WTC11 (cell line): ENCODE measurements around the gene MYO5B. TPM values are rescaled to one million over a fixed set of nuclear protein-coding genes. Genes with fewer than 3 reads are reported as not detected.

Experiments
- ATAC-seq: fragments of 200-7000 bp; cut with Tn5 transposase; 2 replicates; pipeline ENCODE4 v1.10.0; 2021; ENCODE audit warnings: mild to moderate bottlenecking, moderate library complexity
- CTCF ChIA-PET: fragments of 300-600 bp; sonication (Branson Sonifier 250); formaldehyde crosslinking; loops from one replicate; lab custom pipeline; 2021; ENCODE audit warnings: antibody characterized with exemption; lab: Charles Lee
- POLR2A ChIA-PET: fragments of 350-600 bp; sonication (Branson Sonifier 250); formaldehyde crosslinking; loops from one replicate; lab custom pipeline; 2021; ENCODE audit warnings: antibody characterized with exemption; lab: Charles Lee
- DNase-seq: peaks from one replicate; pipeline ENCODE4 v3.0.0; 2021; ENCODE audit warnings: low spot score
- H3K27ac Mint-ChIP-seq: 2 replicates; pipeline ENCODE4 v1.8.0; 2021; ENCODE audit warnings: mixed read lengths
- H3K27me3 Mint-ChIP-seq: 2 replicates; pipeline ENCODE4 v1.8.0; 2021; ENCODE audit warnings: low read depth, mild to moderate bottlenecking, moderate library complexity, mixed read lengths
- H3K36me3 Mint-ChIP-seq: 2 replicates; pipeline ENCODE4 v1.8.0; 2021; ENCODE audit warnings: mixed read lengths
- H3K4me1 Mint-ChIP-seq: 2 replicates; pipeline ENCODE4 v1.8.0; 2022; ENCODE audit warnings: mixed read lengths
- H3K4me3 Mint-ChIP-seq: 2 replicates; pipeline ENCODE4 v1.8.0; 2021; ENCODE audit warnings: mild to moderate bottlenecking, moderate library complexity, mixed read lengths
- H3K9me3 Mint-ChIP-seq: 2 replicates; pipeline ENCODE4 v1.8.0; 2021; ENCODE audit warnings: mixed read lengths
- E2F4 ChIP-seq: sonication (generic); formaldehyde crosslinking; IDR thresholded peaks from 2 replicates; pipeline ENCODE4 v1.8.1; 2022; ENCODE audit warnings: low read depth, mild to moderate bottlenecking, moderate library complexity, missing genetic modification reagents, borderline replicate concordance
- ETV6 ChIP-seq: sonication (generic); formaldehyde crosslinking; IDR thresholded peaks from 2 replicates; pipeline ENCODE4 v1.8.1; 2022; ENCODE audit warnings: mild to moderate bottlenecking, missing genetic modification reagents
- GTF2I ChIP-seq: fragments of 250-450 bp; sonication (Bioruptor Pico); conservative IDR thresholded peaks from 2 replicates; pipeline ENCODE4 v1.4.0; 2021; ENCODE audit warnings: mild to moderate bottlenecking
- JUN ChIP-seq: sonication (generic); formaldehyde crosslinking; IDR thresholded peaks from 2 replicates; pipeline ENCODE4 v1.8.0; 2023; ENCODE audit warnings: mild to moderate bottlenecking, missing genetic modification reagents
- NR1H2 ChIP-seq: sonication (generic); formaldehyde crosslinking; IDR thresholded peaks from 2 replicates; pipeline ENCODE4 v1.9.0; 2021; ENCODE audit warnings: mild to moderate bottlenecking, moderate library complexity, missing genetic modification reagents
- PRDM15 ChIP-seq: sonication (generic); formaldehyde crosslinking; IDR thresholded peaks from 2 replicates; pipeline ENCODE4 v1.8.0; 2022; ENCODE audit warnings: missing genetic modification reagents
- PRRX2 ChIP-seq: fragments of 250-450 bp; sonication (Bioruptor Pico); IDR thresholded peaks from 2 replicates; pipeline ENCODE4 v1.8.0; 2021; ENCODE audit warnings: mild to moderate bottlenecking
- TCF7 ChIP-seq: sonication (generic); formaldehyde crosslinking; IDR thresholded peaks from 2 replicates; pipeline ENCODE4 v1.8.0; 2022; ENCODE audit warnings: mild to moderate bottlenecking, low read depth, missing genetic modification reagents, moderate library complexity
- USF1 ChIP-seq: sonication (generic); formaldehyde crosslinking; IDR thresholded peaks from 2 replicates; pipeline ENCODE4 v1.8.0; 2022; ENCODE audit warnings: mild to moderate bottlenecking, missing genetic modification reagents
- ZNF396 ChIP-seq: fragments of 250-450 bp; sonication (Bioruptor Pico); IDR thresholded peaks from 2 replicates; pipeline ENCODE4 v1.8.0; 2021; ENCODE audit warnings: mild to moderate bottlenecking, moderate library complexity, borderline replicate concordance
- ZNF416 ChIP-seq: fragments of 250-450 bp; sonication (Bioruptor Pico); IDR thresholded peaks from 2 replicates; pipeline ENCODE4 v1.9.0; 2021; ENCODE audit warnings: mild to moderate bottlenecking, inconsistent platforms
- total RNA-seq: library from RNA; stranded (reverse); gene quantifications from 3 replicates; pipeline ENCODE4 v1.2.3, GENCODE V29; 2021
- TF ChIP-seq, protein P1 (sequence below): sonication (generic); formaldehyde crosslinking; IDR thresholded peaks from 2 replicates; pipeline ENCODE4 v1.8.1; 2023; ENCODE audit warnings: mild to moderate bottlenecking, missing genetic modification reagents
- TF ChIP-seq, protein P2 (sequence below): fragments of 200-600 bp; IDR thresholded peaks from 2 replicates; pipeline ENCODE4 v1.8.0; 2022; ENCODE audit warnings: antibody characterized with exemption
- TF ChIP-seq, protein P3 (sequence below): fragments of 250-450 bp; sonication (Bioruptor Pico); IDR thresholded peaks from 2 replicates; pipeline ENCODE4 v2.1.2; 2022; ENCODE audit warnings: mild to moderate bottlenecking, moderate library complexity

The MYO5B gene
- total RNA-seq, 1 experiment from 2014 or later, result 8.7 TPM

GRCh38 chr18:49934457-49934856, 260.5 kb downstream of the MYO5B start (continued):
- TF ChIP-seq, protein P1, sequence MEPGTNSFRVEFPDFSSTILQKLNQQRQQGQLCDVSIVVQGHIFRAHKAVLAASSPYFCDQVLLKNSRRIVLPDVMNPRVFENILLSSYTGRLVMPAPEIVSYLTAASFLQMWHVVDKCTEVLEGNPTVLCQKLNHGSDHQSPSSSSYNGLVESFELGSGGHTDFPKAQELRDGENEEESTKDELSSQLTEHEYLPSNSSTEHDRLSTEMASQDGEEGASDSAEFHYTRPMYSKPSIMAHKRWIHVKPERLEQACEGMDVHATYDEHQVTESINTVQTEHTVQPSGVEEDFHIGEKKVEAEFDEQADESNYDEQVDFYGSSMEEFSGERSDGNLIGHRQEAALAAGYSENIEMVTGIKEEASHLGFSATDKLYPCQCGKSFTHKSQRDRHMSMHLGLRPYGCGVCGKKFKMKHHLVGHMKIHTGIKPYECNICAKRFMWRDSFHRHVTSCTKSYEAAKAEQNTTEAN (CRISPR knock-in tag), result no peak
- TF ChIP-seq PRRX2 (CRISPR knock-in tag) (no peak), GTF2I (no peak), ETV6 (no peak), NR1H2 (CRISPR knock-in tag) (no peak)

DNA sequence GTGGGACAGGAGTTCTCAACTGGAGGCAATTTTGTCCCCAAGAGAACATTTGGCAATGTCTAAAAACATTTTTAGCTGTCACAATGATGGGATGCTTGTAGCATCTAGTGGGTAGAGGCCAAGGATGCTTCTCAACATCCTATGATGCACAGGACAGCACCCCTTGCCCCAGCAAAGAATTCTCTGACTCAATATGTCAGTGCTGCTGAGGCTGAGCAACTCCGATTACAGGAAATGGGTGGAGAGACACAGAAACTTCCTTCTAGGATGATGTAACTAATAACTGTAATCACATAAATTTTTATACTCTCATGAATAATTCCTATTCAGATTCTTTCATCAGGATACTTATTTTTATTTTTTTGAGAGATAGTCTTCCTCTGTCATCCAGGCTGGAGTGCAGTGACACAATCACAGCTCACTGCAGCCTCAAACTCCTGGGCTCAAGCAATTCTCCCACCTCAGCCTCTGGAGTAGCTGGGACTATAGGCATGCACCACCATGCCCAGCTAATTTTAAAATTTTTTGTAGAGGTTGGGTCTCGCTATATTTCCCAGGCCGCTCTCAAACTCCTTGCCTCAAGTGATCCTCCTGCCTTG, 261.3 kb downstream of the MYO5B start:
- Mint-ChIP-seq H3K9me3 (no peaks in the 10 kb centered on the region), H3K27ac (no peak overlapping the region), H3K27me3 (no peaks in the 10 kb centered on the region; the same call in 1 of the 2 replicates), H3K4me1 (no peaks in the 10 kb centered on the region), H3K36me3 (no peaks in the 10 kb centered on the region), H3K4me3 (no peak overlapping the region)
- POLR2A ChIA-PET, result no interaction called here
- DNase-seq (no peak), ATAC-seq (no peak)
- CTCF ChIA-PET, result no interaction called here
- TF ChIP-seq, protein P2, sequence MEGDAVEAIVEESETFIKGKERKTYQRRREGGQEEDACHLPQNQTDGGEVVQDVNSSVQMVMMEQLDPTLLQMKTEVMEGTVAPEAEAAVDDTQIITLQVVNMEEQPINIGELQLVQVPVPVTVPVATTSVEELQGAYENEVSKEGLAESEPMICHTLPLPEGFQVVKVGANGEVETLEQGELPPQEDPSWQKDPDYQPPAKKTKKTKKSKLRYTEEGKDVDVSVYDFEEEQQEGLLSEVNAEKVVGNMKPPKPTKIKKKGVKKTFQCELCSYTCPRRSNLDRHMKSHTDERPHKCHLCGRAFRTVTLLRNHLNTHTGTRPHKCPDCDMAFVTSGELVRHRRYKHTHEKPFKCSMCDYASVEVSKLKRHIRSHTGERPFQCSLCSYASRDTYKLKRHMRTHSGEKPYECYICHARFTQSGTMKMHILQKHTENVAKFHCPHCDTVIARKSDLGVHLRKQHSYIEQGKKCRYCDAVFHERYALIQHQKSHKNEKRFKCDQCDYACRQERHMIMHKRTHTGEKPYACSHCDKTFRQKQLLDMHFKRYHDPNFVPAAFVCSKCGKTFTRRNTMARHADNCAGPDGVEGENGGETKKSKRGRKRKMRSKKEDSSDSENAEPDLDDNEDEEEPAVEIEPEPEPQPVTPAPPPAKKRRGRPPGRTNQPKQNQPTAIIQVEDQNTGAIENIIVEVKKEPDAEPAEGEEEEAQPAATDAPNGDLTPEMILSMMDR, result no peak

- no peaks in the 10 kb centered on the region for H3K36me3 Mint-ChIP-seq
- ChIA-PET POLR2A (no interaction called here), CTCF (no interaction called here)
- H3K4me3 Mint-ChIP-seq, result no peak overlapping the region
- TF ChIP-seq ZNF416 (CRISPR knock-in tag) (no peak), JUN (CRISPR knock-in tag) (no peak), E2F4 (CRISPR knock-in tag) (no peak), PRDM15 (CRISPR knock-in tag) (no peak), TCF7 (CRISPR knock-in tag) (no peak), USF1 (CRISPR knock-in tag) (no peak), ZNF396 (no peak), ETV6 (no peak)
- TF ChIP-seq, protein P3, sequence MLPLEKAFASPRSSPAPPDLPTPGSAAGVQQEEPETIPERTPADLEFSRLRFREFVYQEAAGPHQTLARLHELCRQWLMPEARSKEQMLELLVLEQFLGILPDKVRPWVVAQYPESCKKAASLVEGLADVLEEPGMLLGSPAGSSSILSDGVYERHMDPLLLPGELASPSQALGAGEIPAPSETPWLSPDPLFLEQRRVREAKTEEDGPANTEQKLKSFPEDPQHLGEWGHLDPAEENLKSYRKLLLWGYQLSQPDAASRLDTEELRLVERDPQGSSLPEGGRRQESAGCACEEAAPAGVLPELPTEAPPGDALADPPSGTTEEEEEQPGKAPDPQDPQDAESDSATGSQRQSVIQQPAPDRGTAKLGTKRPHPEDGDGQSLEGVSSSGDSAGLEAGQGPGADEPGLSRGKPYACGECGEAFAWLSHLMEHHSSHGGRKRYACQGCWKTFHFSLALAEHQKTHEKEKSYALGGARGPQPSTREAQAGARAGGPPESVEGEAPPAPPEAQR (CRISPR knock-in tag), result no peak
- TF ChIP-seq, protein P2, result no peak
- TF ChIP-seq, all 79 proteins: peak for 0
- Mint-ChIP-seq H3K27ac (no peak overlapping the region), H3K9me3 (peaks cover 3% of the 10 kb centered on the region; the same call in 1 of the 2 replicates), H3K4me1 (no peaks in the 10 kb centered on the region), H3K27me3 (no peaks in the 10 kb centered on the region; the same call in 1 of the 2 replicates)
- no peak for ATAC-seq
- no peak for DNase-seq
Observed at GRCh38 chr18:49931760-49932159, 263.2 kb downstream of the MYO5B start.
